Stimulated activated CD4-positive, alpha-beta T cell treated with anti-CD3 and anti-CD28 coated beads, Interleukin-2, amount 100 ng/mL, for 48 hours (primary cell): ENCODE results near the gene CRYL1.

Source experiments
- DNase-seq, 2 donors: peaks; one replicate each; pipeline ENCODE4 v3.0.0-alpha.2; 2020

CRYL1 gene

GRCh38 chr13:20394506-20394905 is 131.2 kb downstream of the CRYL1 start:
- DNase-seq: no peak

GRCh38 chr13:20394169-20394501 is 131.5 kb downstream of the CRYL1 start:
- no peak for DNase-seq

GRCh38 chr13:20393273-20394168 is 132.1 kb downstream of the CRYL1 start:
- DNase-seq: no peak

GRCh38 chr13:20392530-20392929 is 133.1 kb downstream of the CRYL1 start:
- DNase-seq: no peak

GRCh38 chr13:20391597-20392452 is 133.8 kb downstream of the CRYL1 start:
- DNase-seq: no peak

GRCh38 chr13:20390526-20391175 is 135.0 kb downstream of the CRYL1 start:
- DNase-seq: no peak

GRCh38 chr13:20389696-20390525 is 135.7 kb downstream of the CRYL1 start:
- no peak for DNase-seq

- DNase-seq: no peak
Measured at GRCh38 chr13:20388184-20388583, 137.5 kb downstream of the CRYL1 start.

- DNase-seq: no peak
Measured at GRCh38 chr13:20387441-20387971, 138.2 kb downstream of the CRYL1 start.

GRCh38 chr13:20387006-20387405 is 138.7 kb downstream of the CRYL1 start:
- DNase-seq: no peak

- no peak for DNase-seq
Measured at GRCh38 chr13:20383058-20383457, 142.6 kb downstream of the CRYL1 start.

GRCh38 chr13:20381401-20381800 is 144.3 kb downstream of the CRYL1 start:
- DNase-seq: no peak

GRCh38 chr13:20378721-20379120 is 146.9 kb downstream of the CRYL1 start:
- no peak for DNase-seq

- no peak for DNase-seq
Measured at GRCh38 chr13:20377720-20378119, 147.9 kb downstream of the CRYL1 start.

- no peak for DNase-seq
Measured at GRCh38 chr13:20375871-20376270, 149.8 kb downstream of the CRYL1 start.

- no peak for DNase-seq
Measured at GRCh38 chr13:20373861-20374260, 151.8 kb downstream of the CRYL1 start.

GRCh38 chr13:20371825-20372224 is 153.8 kb downstream of the CRYL1 start:
- no peak for DNase-seq

GRCh38 chr13:20370815-20371421 is 154.7 kb downstream of the CRYL1 start:
- DNase-seq: no peak

GRCh38 chr13:20369886-20370361 is 155.7 kb downstream of the CRYL1 start:
- DNase-seq: no peak

GRCh38 chr13:20366056-20366455 is 159.6 kb downstream of the CRYL1 start:
- no peak for DNase-seq

- no peak for DNase-seq
Measured at GRCh38 chr13:20363603-20364002, 162.1 kb downstream of the CRYL1 start.

- DNase-seq: no peak
Measured at GRCh38 chr13:20363172-20363571, 162.5 kb downstream of the CRYL1 start.
